Measurements from ENCODE around the gene RBMS3.

- TF ChIP-seq CTCF (IDR thresholded peaks at IDR 0.05): no peak
- no peak for TF ChIP-seq POLR2AphosphoS5 (IDR thresholded peaks at IDR 0.05)
- no peak for TF ChIP-seq EP300 (IDR thresholded peaks at IDR 0.05; ENCODE audit: low read depth)
Observed at GRCh38 chr3:30017901-30018300, 737.0 kb downstream of the RBMS3 start.
